K562 (cell line): ENCODE measurements around the gene CCNL2. TPM values are rescaled to one million over a fixed set of nuclear protein-coding genes. Genes with fewer than 3 reads are reported as not detected.

ENCODE experiments used
- ATAC-seq: fragments of 200-7000 bp; cut with Tn5 transposase; 3 replicates; pipeline ENCODE4 v1.9.1; 2020; ENCODE audit warnings: moderate library complexity
- BruUV-seq: library from RNA; stranded (reverse); fragments of 400-500 nt; replicated peaks from 2 replicates; lab custom pipeline; 2021; lab: Mats Ljungman, UMichigan
- CTCF ChIA-PET: fragments of 300-600 bp; formaldehyde crosslinking; extraction: SDS; loops from one replicate; lab custom pipeline; 2021; ENCODE audit warnings: low intra/inter-chr PET ratio; lab: Yijun Ruan, JAX
- POLR2A ChIA-PET: fragments of 300-600, 350-650 bp; sonication (Branson Sonifier 250); formaldehyde crosslinking; extraction: SDS; loops from one replicate; lab custom pipeline; 2021; ENCODE audit warnings: antibody characterized with exemption, inconsistent platforms; lab: Yijun Ruan, JAX
- DNase-seq, 4 experiments: peaks; one replicate each; pipeline versions ENCODE4 v3.0.0 to v3.0.0-alpha.2; 2011 to 2018; ENCODE audit warnings: low spot score in 3 of 4, mixed read lengths in 3 of 4; ENCODE audit errors: extremely low read depth in 1 of 4
- FAIRE-seq: peaks from 2 replicates; lab custom pipeline; 2011; peaks lifted over from hg19 to GRCh38; lab: Jason Lieb, UNC
- H2AFZ ChIP-seq: 2 replicates; pipeline ENCODE4 v1.6.0; 2011; ENCODE audit warnings: low read depth, low read length, control low read depth, inconsistent platforms
- H3K27ac ChIP-seq: fragments of 200-600 bp; 3 replicates; pipeline ENCODE4 v1.8.0; 2011; ENCODE audit warnings: low read depth, mild to moderate bottlenecking, control low read depth, inconsistent platforms, low read length, moderate library complexity, mixed read lengths; ENCODE audit errors: extremely low read depth
- H3K27me3 ChIP-seq, 2 experiments: fragments of 300-600 bp in 1 of 2; 2 replicates in 1 of 2; 3 replicates in 1 of 2; pipeline versions ENCODE4 v1.6.0 to v1.8.0; 2011; ENCODE audit warnings: inconsistent platforms in 2 of 2, low read length in 2 of 2, mild to moderate bottlenecking in 1 of 2, mixed read lengths in 1 of 2, moderate library complexity in 1 of 2; ENCODE audit not compliant: control insufficient read depth in 2 of 2, insufficient read depth in 2 of 2
- H3K36me3 ChIP-seq: fragments of 300-600 bp; 3 replicates; pipeline ENCODE4 v1.8.0; 2011; ENCODE audit warnings: mild to moderate bottlenecking, low read length, inconsistent platforms; ENCODE audit not compliant: control insufficient read depth, insufficient read depth
- H3K4me1 ChIP-seq, 2 experiments: fragments of 200-600 bp in 1 of 2; replicated peaks in 1 of 2; 2 replicates in 1 of 2; 3 replicates in 1 of 2; pipeline versions ENCODE4 v1.5.1 to v1.8.0; 2011; ENCODE audit warnings: inconsistent platforms in 2 of 2, low read length in 2 of 2, mild to moderate bottlenecking in 1 of 2, mixed read lengths in 1 of 2, moderate library complexity in 1 of 2; ENCODE audit not compliant: control insufficient read depth in 2 of 2, insufficient read depth in 2 of 2
- H3K4me2 ChIP-seq: 2 replicates; pipeline ENCODE4 v1.6.1; 2011; ENCODE audit warnings: low read length, control low read depth, inconsistent platforms, mixed read lengths; ENCODE audit not compliant: insufficient read depth
- H3K4me3 ChIP-seq: fragments of 200-600 bp; sonication (generic), shearing (Covaris generic); 2 replicates; pipeline ENCODE4 v1.5.1; 2016; ENCODE audit warnings: control low read depth, inconsistent platforms
- H3K79me2 ChIP-seq: fragments of 200-600 bp; 3 replicates; pipeline ENCODE4 v1.8.0; 2011; ENCODE audit warnings: low read length, inconsistent platforms; ENCODE audit not compliant: control insufficient read depth, insufficient read depth
- H3K9ac ChIP-seq, 2 experiments: 2 replicates each; pipeline versions ENCODE4 v1.6.0 to v1.6.1; 2011; ENCODE audit warnings: low read depth in 2 of 2, low read length in 2 of 2, control low read depth in 1 of 2, inconsistent platforms in 1 of 2, mild to moderate bottlenecking in 1 of 2, mixed read lengths in 1 of 2; ENCODE audit not compliant: insufficient read depth in 1 of 2
- H3K9me1 ChIP-seq: one replicate; pipeline ENCODE4 v1.6.0; 2011; ENCODE audit warnings: inconsistent platforms, mild to moderate bottlenecking, low read length, moderate library complexity; ENCODE audit not compliant: control insufficient read depth, insufficient read depth
- H3K9me3 ChIP-seq: replicated peaks from 2 replicates; pipeline ENCODE4 v1.5.1; 2011; ENCODE audit warnings: low read depth, low read length, inconsistent platforms; ENCODE audit not compliant: control insufficient read depth, insufficient read depth
- H4K20me1 ChIP-seq: replicated peaks from 2 replicates; pipeline ENCODE4 v1.6.1; 2011; ENCODE audit warnings: low read length, inconsistent platforms, mixed read lengths; ENCODE audit not compliant: control insufficient read depth, insufficient read depth
- CBX8 ChIP-seq: fragments of 200-600 bp; sonication (generic); IDR thresholded peaks from 2 replicates; pipeline ENCODE4 v1.6.1; 2012; ENCODE audit warnings: borderline replicate concordance, mixed run types, low read depth, mild to moderate bottlenecking, moderate library complexity, mixed read lengths, low read length, control low read depth, inconsistent platforms; ENCODE audit not compliant: poor library complexity, severe bottlenecking; ENCODE audit errors: extremely low read depth
- CC2D1A ChIP-seq: fragments of 450-650 bp; IDR thresholded peaks from 2 replicates; pipeline ENCODE4 v1.6.1; 2017; ENCODE audit warnings: mild to moderate bottlenecking
- COPS2 ChIP-seq: fragments of 450-650 bp; conservative IDR thresholded peaks from 2 replicates; pipeline ENCODE4 v1.6.1; 2016; ENCODE audit warnings: mild to moderate bottlenecking, moderate library complexity
- E4F1 ChIP-seq: fragments of 250-450 bp; sonication (Bioruptor Pico); IDR thresholded peaks from 2 replicates; pipeline ENCODE4 v1.5.0; 2021; ENCODE audit warnings: mild to moderate bottlenecking, borderline replicate concordance
- FOXA1 ChIP-seq: fragments of 450-650 bp; IDR thresholded peaks from 2 replicates; pipeline ENCODE4 v1.6.1; 2016; ENCODE audit warnings: mild to moderate bottlenecking, borderline replicate concordance
- MAZ ChIP-seq, 2 experiments: fragments of 450-650 bp in 1 of 2; sonication (generic) in 1 of 2; formaldehyde crosslinking; IDR thresholded peaks in 1 of 2; conservative IDR thresholded peaks in 1 of 2; 2 replicates each; pipeline versions ENCODE4 v1.4.0 to v1.5.0; 2020; ENCODE audit warnings: mild to moderate bottlenecking in 1 of 2, missing genetic modification reagents in 1 of 2
- MTA2 ChIP-seq: fragments of 450-650 bp; IDR thresholded peaks from 2 replicates; pipeline ENCODE4 v1.6.1; 2016; ENCODE audit warnings: low read depth
- SIN3B ChIP-seq: fragments of 450-650 bp; IDR thresholded peaks from 2 replicates; pipeline ENCODE4 v1.6.1; 2017; ENCODE audit warnings: low read depth, mild to moderate bottlenecking, moderate library complexity
- SMAD1 ChIP-seq: fragments of 150-350 bp; IDR thresholded peaks from 2 replicates; pipeline ENCODE4 v1.6.1; 2014; ENCODE audit warnings: low read length, low read depth; ENCODE audit not compliant: partially characterized antibody
- SMAD2 ChIP-seq: fragments of 150-350 bp; IDR thresholded peaks from 2 replicates; pipeline ENCODE4 v1.6.1; 2014; ENCODE audit warnings: low read depth, mild to moderate bottlenecking, low read length
- SNRNP70 ChIP-seq: fragments of 200-400 bp; formaldehyde crosslinking; optimal IDR thresholded peaks from 2 replicates; pipeline ENCODE3; 2017; ENCODE audit warnings: low read depth, low read length
- SREBF1 ChIP-seq: fragments of 150-350 bp; IDR thresholded peaks from 2 replicates; pipeline ENCODE4 v1.6.1; 2014; ENCODE audit warnings: antibody characterized with exemption, low read depth, low read length, borderline replicate concordance
- TRIM25 ChIP-seq: fragments of 450-650 bp; IDR thresholded peaks from 2 replicates; pipeline ENCODE4 v1.7.0; 2016; ENCODE audit warnings: borderline replicate concordance
- ZBTB49 ChIP-seq: sonication (generic); formaldehyde crosslinking; IDR thresholded peaks from 2 replicates; pipeline ENCODE4 v1.8.0; 2022; ENCODE audit warnings: missing genetic modification reagents, mild to moderate bottlenecking, borderline replicate concordance
- ZC3H8 ChIP-seq: fragments of 450-650 bp; IDR thresholded peaks from 2 replicates; pipeline ENCODE4 v1.6.1; 2017
- WGBS: fragments of 100-300 bp; shearing (Covaris generic); methylation state at CpG from one replicate; pipeline ENCODE4 v1.1.6; 2016; ENCODE audit warnings: low coverage, mixed read lengths; ENCODE audit not compliant: insufficient coverage; ENCODE audit errors: missing lambda C conversion rate; 5-methylcytosine and 5-hydroxymethylcytosine counted together
- in situ Hi-C: fragments of 300-500 bp; cut with MboI; formaldehyde crosslinking; loops from 4 replicates; pipeline ENCODE4 v1.15.0; 2018; ENCODE audit warnings: inconsistent platforms, mixed read lengths
- intact Hi-C: fragments of 100-400 bp; cut with micrococcal nuclease; formaldehyde crosslinking; loops from 2 replicates; pipeline ENCODE4 v1.14.2; 2022
- polyA plus RNA-seq, 8 experiments: library from polyadenylated mRNA; depleted of rRNA in 4 of 8; stranded (reverse) in 5 of 8; unstranded in 3 of 8; fragments of >200 nt; fragmentation: Nextera tagmentation in 2 of 8; fragmentation: Illumina TruSeq in 1 of 8; extraction: Ambion mirVana in 2 of 8; extraction: Trizol in 1 of 8; gene quantifications; 2 replicates each; pipeline versions ENCODE4 v1.2.1 to v1.2.3, GENCODE V29; 2011 to 2014; ENCODE audit warnings: inconsistent platforms in 1 of 8, missing spikeins in 1 of 8
- total RNA-seq, 7 experiments: library from RNA; depleted of rRNA in 6 of 7; stranded (reverse); fragments of >200 nt in 6 of 7; fragmentation: Illumina TruSeq in 2 of 7; extraction: Trizol in 2 of 7; gene quantifications; 2 replicates each; pipeline versions ENCODE4 v1.2.1 to v1.2.3, GENCODE V29; 2011 to 2021; ENCODE audit warnings: low replicate concordance in 1 of 7

Gene CCNL2
- total and polyA plus RNA-seq, 9 of the 15 experiments (the other 6 are each of a cell fraction or from before 2014, with no cell fraction given): 2.8 to 287 (median 94.5) TPM

GRCh38 chr1:1430992-1431844 is 32.1 kb upstream of the CCNL2 start:
- FAIRE-seq: no peak
- ChIA-PET CTCF (no interaction called here), POLR2A (interaction anchor here (0.7 kb wide), 1 partner anchor 55 kb away, joined by 4 read pairs; no protein-coding TSS in a partner anchor)
- intact Hi-C loops: no loop called here
- ATAC-seq: no peak
- peak in 2 of 4 experiments; percentile 60 to 70 for DNase-seq
- Histone ChIP-seq H3K4me3 (no peak overlapping the region), H3K27ac (no peak overlapping the region), H4K20me1 (no peaks in the 10 kb centered on the region), H3K9ac (peak overlapping the region in 1 of 2 experiments; percentile 90; a peak in 2 of 4 replicates), H3K36me3 (no peaks in the 10 kb centered on the region), H3K9me1 (no peaks in the 10 kb centered on the region), H3K4me1 (peaks cover 45 to 83% of the 10 kb centered on the region in 2 experiments), H3K27me3 (no peaks in the 10 kb centered on the region), H3K79me2 (no peaks in the 10 kb centered on the region; the same call in 2 of the 3 replicates), H3K9me3 (no peaks in the 10 kb centered on the region), H3K4me2 (no peak overlapping the region), H2AFZ (no peak overlapping the region)
- WGBS: 58% methylated on average over 13 of the region's 18 CpGs
- in situ Hi-C loops: no loop called here
- BruUV-seq: no TSS peak
- no peak for TF ChIP-seq ZC3H8
- TF ChIP-seq ZBTB49: no peak
- no peak for TF ChIP-seq SREBF1
- no peak for TF ChIP-seq SMAD1
- TF ChIP-seq E4F1 (CRISPR knock-in tag): no peak
- no peak for TF ChIP-seq TRIM25
- no peak for TF ChIP-seq MAZ (CRISPR knock-in tag; conservative IDR thresholded peaks at IDR 0.05 in 1 of 2, IDR thresholded peaks at IDR 0.05 in 1 of 2)
- TF ChIP-seq COPS2: no peak
- no peak for TF ChIP-seq CBX8
- TF ChIP-seq CC2D1A: no peak
- TF ChIP-seq FOXA1: no peak
- no peak for TF ChIP-seq MTA2
- TF ChIP-seq SMAD2: no peak
- no peak for TF ChIP-seq SNRNP70
- TF ChIP-seq SIN3B: no peak
